Subcutaneous preadipocyte (primary cell): ENCODE data around the gene ANKLE2. TPM values are rescaled to one million over a fixed set of nuclear protein-coding genes. Genes with fewer than 3 reads are reported as not detected.

Source experiments
- small RNA-seq: library from RNA; depleted of rRNA; stranded (forward); fragments of <200 nt; gene quantifications from one replicate; pipeline ENCODE3, GENCODE V24; 2012
- total RNA-seq: library from RNA; depleted of rRNA; stranded (reverse); fragments of >200 nt; gene quantifications from 2 replicates; pipeline ENCODE4 v1.2.3, GENCODE V29; 2012

The ANKLE2 gene
- 64.3 and 82.3 TPM in 2 replicates for total RNA-seq

GRCh38 chr12:132761032-132761920 lies at the start of gene ANKLE2:
Gene ANKLE2, minus strand, starts transcription at chr12:132761832. Its CDS starts 34 bp downstream, at chr12:132761798.

GRCh38 chr12:132710405-132711079 lies 51.1 kb downstream of the ANKLE2 start, which contains the start of gene PGAM5:
Gene PGAM5, plus strand, starts transcription at chr12:132710842. Its CDS starts 35 bp downstream, at chr12:132710877.

GRCh38 chr12:132687211-132688164 lies 74.1 kb downstream of the ANKLE2 start, which contains the start of the genes POLE and PXMP2:
Gene POLE, minus strand, starts transcription at chr12:132687342. Its CDS starts 27 bp downstream, at chr12:132687315.
Gene PXMP2, plus strand, starts transcription at chr12:132687587. Its CDS starts 84 bp downstream, at chr12:132687671.

Small RNA genes lying within 50 kb of the gene (small RNA-seq; reads per million reads assigned to genes)
- not detected for gene RNA5SP379

Other genes starting within 250 kb of the ANKLE2 start
- gene LRCOL1, start 151.2 kb downstream of the ANKLE2 start, total RNA-seq: not detected in 2 replicates
- not detected in 2 replicates for gene P2RX2, start 143.1 kb downstream of the ANKLE2 start, total RNA-seq
- 34.5 and 54.2 TPM in 2 replicates for gene POLE, start 74.5 kb downstream of the ANKLE2 start, total RNA-seq
- 9.6 and 11.1 TPM in 2 replicates for gene PXMP2, start 74.2 kb downstream of the ANKLE2 start, total RNA-seq
- 40.8 and 77.4 TPM in 2 replicates for gene PGAM5, start 51.0 kb downstream of the ANKLE2 start, total RNA-seq
- 67.2 and 110 TPM in 2 replicates for gene GOLGA3, start 67.0 kb upstream of the ANKLE2 start, total RNA-seq
- gene CHFR, start 125.8 kb upstream of the ANKLE2 start, total RNA-seq: 37.5 and 38.5 TPM in 2 replicates
- 11.0 and 11.1 TPM in 2 replicates for gene ZNF605, start 194.5 kb upstream of the ANKLE2 start, total RNA-seq
- gene ZNF26, start 224.5 kb upstream of the ANKLE2 start, total RNA-seq: 16.8 and 22.8 TPM in 2 replicates